Measurements from ENCODE around the gene IL17B. TPM values are rescaled to one million over a fixed set of nuclear protein-coding genes. Genes with fewer than 3 reads are reported as not detected.

IL17B gene
- total and polyA plus RNA-seq, 9 of the 15 experiments (the other 6 are each of a cell fraction or from before 2014, with no cell fraction given): 0.28 to 2.6 (median 0.53) TPM; not detected in 2

GRCh38 chr5:149417711-149418368 lies 38.7 kb upstream of the IL17B start (continued):
- TF ChIP-seq CLOCK (CRISPR knock-in tag; IDR thresholded peaks at IDR 0.05; ENCODE audit: borderline replicate concordance): no peak
- peak; percentile 21 for TF ChIP-seq ZFP36 (IDR thresholded peaks at IDR 0.05; ENCODE audit: low read depth, low read length, partially characterized antibody)
- TF ChIP-seq NR2C1 (IDR thresholded peaks at IDR 0.05): no peak
- TF ChIP-seq NR2C1 (tag; IDR thresholded peaks at IDR 0.05): no peak

- Histone ChIP-seq H3K9me1 (ENCODE audit: control insufficient read depth, insufficient read depth, low read length) (no peaks in the 10 kb centered on the region), H3K27me3 (ENCODE audit: control insufficient read depth in 2 of 2, insufficient read depth in 2 of 2, low read length in 2 of 2) (no peaks in the 10 kb centered on the region), H3K4me2 (ENCODE audit: insufficient read depth, low read length) (no peak overlapping the region), H3K27ac (ENCODE audit: extremely low read depth, low read depth, low read length) (no peak overlapping the region), H3K79me2 (ENCODE audit: control insufficient read depth, insufficient read depth, low read length) (no peaks in the 10 kb centered on the region), H2AFZ (ENCODE audit: low read depth, low read length) (no peak overlapping the region), H3K9ac (ENCODE audit: insufficient read depth in 1 of 2, low read depth in 2 of 2, low read length in 2 of 2) (no peak overlapping the region), H3K4me3 (no peak overlapping the region), H3K36me3 (ENCODE audit: control insufficient read depth, insufficient read depth, low read length) (no peaks in the 10 kb centered on the region), H3K9me3 (replicated peaks; ENCODE audit: control insufficient read depth, insufficient read depth, low read depth, low read length) (no peaks in the 10 kb centered on the region), H4K20me1 (replicated peaks; ENCODE audit: control insufficient read depth, insufficient read depth, low read length) (no peaks in the 10 kb centered on the region), H3K4me1 (replicated peaks in 1 of 2; ENCODE audit: control insufficient read depth in 2 of 2, insufficient read depth in 2 of 2, low read length in 2 of 2) (peaks cover 3 to 4% of the 10 kb centered on the region in 2 experiments; a peak in 4 of 5 replicates)
- TF ChIP-seq SNRNP70 (optimal IDR thresholded peaks at IDR 0.05; ENCODE audit: low read depth, low read length) (no peak), SRF (CRISPR knock-in tag; IDR thresholded peaks at IDR 0.05) (peak in 1 of 2 experiments; percentile 70; a peak in 1 of 4 replicates), EHMT2 (IDR thresholded peaks at IDR 0.05) (0 out of 2 replicates have a peak, but pooled peaks have one; percentile 13), EP400 (IDR thresholded peaks at IDR 0.05) (no peak)
- in situ Hi-C loops (cut with MboI): no loop called here
- DNase-seq (ENCODE audit: extremely low read depth in 1 of 4, low spot score in 3 of 4): no peak
- ChIA-PET POLR2A (interaction anchor here (2.2 kb wide), 1 partner anchor 16 kb away, joined by 7 read pairs; no protein-coding TSS in a partner anchor), CTCF (ENCODE audit: low intra/inter-chr PET ratio) (no interaction called here)
- intact Hi-C loops (cut with micrococcal nuclease): no loop called here
- ATAC-seq: no peak
- 27% methylated on average over 6 of the region's 8 CpGs for WGBS (ENCODE audit: insufficient coverage, low coverage, missing lambda C conversion rate)
- no peak for FAIRE-seq
- no TSS peak for BruUV-seq (replicated peaks)
Observed at GRCh38 chr5:149416987-149417710, 38.1 kb upstream of the IL17B start.

Measured in K562 (cell line).